NCI-H2029 treated with DMSO at 0.1 percent for 48 hours (cell line): ENCODE data around the gene MBNL3.
"Not testable (repeated sequence)": the region's sequence is repeated elsewhere in the genome, so short reads cannot be mapped to it uniquely, and the experiment has no call there.

Experiments
- DNase-seq: peaks from one replicate; lab custom pipeline; 2025; lab: John Stamatoyannopoulos, UW

The MBNL3 gene

DNA sequence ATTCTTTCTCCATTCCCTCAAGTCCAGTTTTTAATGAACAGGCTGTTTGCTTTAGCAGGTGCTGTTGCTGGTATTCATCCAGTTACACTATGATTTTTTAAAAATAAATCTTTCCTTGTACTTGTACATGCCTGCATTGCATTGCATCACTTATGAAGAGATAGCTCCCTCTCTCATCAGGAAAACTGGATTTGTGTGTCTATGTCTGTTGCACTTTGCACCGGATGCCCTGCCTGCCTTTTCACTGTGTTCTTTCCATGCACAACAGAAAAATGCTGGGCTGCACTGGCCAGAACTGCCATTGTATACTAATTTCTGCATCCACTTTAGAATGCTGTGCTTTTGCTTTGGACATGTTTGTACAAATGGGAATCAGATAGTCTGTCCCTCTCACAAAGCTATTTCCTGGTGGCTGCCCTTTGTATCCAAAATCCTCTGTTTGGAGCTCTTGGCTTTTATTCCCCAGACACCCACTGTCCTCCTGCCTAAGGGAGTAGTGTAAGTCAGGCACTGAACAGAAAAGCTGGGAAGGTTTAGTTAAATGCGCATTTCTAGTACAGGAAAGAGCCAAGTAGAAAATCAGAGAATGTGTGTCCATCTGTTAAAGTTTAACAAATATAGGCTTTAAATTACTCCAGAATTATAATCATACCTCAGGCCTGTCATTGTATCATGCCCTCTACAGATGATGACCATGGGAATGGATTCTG, 119.1 kb downstream of the MBNL3 start:
- no peak for DNase-seq

DNA sequence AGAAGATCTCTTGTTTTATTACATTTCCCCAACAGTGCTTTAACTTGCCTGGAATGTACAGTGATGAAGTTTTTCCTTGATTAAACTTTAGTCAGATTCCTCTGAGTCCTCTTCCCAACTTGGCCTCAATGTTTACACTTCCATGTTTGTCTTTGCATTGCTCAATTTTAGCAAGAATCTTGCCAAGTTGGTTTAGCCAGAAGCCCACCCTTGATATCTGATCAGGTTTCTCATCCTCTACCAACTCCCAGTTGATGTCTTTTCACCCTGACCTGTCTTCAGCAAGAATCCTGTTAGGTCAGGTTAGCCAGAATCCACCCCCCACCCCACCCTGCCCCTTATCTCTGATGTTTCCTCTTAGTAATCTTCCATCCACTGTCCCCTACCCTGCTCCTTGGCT, 120.9 kb downstream of the MBNL3 start:
- DNase-seq: no peak

DNA sequence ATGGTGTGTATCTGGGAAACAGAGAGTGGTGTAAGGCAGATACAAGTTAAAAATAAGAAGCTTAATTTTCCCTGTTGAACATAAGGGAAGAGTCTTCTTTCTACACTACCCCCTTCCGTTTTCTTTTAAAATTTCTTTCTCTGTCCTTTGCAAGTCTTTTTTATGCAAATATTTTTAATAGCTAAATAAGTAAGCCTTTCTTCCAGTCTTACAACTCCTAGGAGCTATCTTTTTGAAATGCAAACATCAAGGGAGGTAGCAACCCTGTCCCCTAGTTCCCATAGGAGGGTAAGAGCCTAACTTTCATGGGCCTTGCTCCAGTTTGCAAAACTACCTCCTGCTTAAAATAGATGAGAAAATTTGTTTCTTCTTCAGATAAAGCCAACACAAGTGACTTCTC, 121.5 kb downstream of the MBNL3 start:
- DNase-seq: no peak

DNA sequence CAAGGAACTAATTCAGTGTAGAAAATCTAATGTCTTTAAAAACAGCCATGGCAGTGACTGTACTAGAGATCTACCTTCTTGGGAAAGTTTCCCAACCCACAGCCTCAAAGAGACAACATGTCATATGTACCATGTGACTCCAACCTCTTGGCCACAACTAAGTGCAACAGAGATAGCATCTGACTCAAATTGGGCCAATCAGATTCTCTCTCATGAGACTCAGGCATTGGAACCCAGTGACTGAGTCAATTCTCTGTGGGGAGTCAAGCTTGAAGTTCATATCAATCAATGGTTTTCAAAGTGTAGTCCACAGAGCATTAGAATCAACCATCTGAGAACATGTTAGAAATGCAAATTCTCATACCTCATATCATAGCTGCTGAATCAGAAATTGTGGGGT, 123.3 kb downstream of the MBNL3 start:
- DNase-seq: no peak

DNA sequence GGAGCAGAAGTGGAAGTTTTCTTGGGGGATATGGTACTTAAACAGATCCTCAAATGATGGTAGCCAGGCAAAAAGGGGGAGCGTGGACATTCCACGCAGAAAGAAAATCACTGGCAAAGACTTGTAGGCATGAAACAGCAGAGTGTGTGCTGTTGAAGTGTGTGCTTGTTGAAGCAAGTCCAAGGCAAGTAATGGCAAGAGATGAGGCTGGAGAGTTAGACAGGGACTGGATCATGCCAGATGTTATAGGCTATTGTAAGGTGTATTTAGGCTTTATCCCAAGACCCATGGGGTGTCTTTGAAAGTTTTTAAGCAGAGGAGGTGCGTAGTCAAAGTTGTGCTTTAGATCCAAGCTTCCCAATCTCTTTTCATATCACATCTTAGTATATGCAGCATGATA, 124.5 kb downstream of the MBNL3 start:
- DNase-seq: no peak

DNA sequence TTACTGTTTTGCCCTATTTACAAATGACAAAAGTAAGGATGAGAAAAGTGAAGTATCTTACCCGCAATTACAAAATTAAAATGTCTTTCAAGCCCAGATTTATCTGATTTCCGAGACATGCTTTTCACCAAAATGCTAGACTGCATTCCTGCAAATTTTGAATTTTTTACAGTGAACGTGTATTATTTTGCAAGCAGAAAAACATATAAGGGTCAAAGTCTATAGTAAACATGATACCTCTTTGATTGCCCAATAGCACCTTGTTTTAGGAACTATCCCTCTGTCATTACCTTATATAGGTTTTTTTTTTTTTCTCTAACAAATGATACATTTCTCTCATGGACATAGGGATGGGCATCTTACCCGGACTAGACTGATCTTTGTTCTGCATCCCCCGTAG, 135.4 kb downstream of the MBNL3 start:
- DNase-seq: no peak

DNA sequence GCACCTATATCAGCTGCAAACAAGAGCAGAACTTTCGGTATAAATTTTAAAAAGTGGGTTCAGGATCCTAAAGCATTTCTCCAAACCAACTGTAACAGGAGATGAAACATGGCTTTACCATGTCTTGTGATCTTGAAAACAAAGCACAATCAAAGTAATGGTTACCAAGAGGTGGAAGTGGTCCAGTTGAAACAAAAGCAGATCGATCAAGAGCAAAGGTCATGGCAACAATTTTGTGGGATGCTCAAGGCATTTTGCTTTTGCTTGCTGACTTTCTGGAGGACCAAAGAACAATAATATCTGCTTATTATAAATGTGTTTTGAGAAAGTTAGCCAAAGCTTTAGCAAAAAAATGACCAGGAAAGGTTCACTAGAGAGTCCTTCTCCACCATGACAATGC, 152.7 kb downstream of the MBNL3 start:
- no peak for DNase-seq

DNA sequence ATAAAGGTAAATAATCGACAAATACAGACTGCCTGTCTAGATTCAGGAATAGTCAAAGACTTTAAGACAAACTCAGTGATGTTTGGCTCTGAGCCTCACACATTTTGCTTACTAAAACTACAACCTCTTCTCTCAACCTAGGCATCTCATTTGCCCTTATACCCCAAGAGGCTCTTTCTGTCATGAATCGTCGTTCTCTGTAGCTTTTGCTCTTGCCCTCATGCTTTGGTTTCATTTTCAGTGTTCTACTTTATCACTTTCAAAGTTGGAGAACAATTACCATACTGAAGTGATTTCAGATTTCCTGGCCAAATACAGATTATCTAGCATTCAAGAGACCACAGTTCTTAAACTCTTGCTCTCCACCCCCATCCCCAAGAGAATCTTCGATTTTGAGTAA, 155.5 kb downstream of the MBNL3 start:
- DNase-seq: no peak

DNA sequence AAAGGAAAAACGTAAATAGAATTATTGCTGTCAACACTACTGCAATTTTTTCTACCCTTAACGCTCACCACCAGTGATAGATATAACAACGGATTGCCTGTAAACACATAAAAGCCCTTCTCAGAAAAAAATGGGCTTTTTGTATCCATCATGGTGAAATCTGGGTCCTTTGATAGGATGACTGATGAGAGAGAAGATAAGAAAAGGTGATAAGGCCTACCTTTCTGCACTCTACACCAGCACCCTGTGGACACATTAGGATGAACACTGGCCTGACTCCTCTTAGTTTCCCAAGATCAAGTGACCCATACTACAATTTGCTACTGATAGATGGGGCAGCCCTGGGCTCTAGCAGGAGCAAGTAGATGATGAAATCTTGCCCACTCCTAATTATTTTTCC, 157.3 kb downstream of the MBNL3 start:
- no peak for DNase-seq

DNA sequence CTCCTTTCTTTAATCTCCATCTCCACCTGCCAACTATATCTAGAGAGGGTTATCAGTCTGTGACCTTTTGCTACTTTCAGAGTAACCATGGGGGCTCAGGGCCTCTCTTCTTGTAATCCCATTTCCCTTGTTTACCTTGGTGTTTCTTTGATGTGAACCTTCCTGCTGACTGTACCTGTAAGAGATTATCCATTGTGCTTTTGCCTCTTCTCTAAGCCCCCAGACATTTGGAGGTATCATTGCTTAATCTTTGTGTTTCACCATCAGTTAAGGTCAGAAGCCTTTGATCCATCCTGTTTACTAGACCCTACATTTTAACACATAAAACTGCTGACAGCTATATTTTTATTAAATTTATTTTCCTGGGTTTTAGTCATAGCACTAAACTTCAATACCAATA, 157.8 kb downstream of the MBNL3 start:
- DNase-seq: no peak

DNA sequence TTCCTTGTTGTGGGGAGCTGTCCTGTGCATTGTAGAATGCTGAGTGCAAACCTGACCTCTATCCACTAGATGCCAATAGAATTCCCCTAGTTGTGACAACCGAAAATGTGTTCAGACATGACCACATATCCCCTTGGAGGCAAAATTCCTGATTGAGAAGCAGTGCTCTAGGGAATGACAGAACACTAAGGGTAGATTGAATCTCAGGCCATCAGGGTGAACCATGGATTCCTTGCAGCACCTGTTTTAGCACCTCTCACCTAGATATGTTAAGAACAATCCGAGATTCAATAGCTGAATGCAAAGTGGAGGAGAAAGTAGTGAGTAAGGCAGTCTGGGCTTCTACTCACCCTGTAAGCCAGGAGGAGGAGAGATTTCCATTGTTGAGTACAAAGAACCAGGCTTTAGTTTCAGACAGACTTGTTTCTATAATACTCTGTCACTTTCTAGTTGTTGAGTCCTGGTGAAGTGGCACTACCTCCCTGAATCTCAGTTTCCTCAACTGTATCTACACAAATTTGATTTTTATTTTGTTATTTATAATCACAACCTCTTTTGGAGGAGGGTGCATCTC, 158.6 kb downstream of the MBNL3 start:
- no peak for DNase-seq

DNA sequence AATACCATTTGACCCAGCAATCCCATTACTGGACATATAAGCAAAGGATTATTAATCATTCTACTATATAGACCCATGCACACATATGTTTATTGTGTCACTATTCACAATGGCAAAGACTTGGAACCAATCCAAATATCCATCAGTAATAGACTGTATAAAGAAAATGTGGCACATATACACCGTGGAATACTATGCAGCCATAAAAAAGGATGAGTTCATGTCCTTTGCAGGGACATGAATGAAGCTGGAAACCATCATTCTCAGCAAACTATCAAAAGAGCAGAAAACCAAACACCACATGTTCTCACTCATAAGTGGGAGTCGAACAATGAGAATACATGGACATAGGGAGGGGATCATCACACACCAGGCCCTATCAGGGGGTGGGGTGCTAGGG, 161.9 kb downstream of the MBNL3 start:
- not testable (repeated sequence) for DNase-seq
